Testis (tissue), 3 donors: Measurements from ENCODE around the gene MRPL2. TPM values are rescaled to one million over a fixed set of nuclear protein-coding genes. Genes with fewer than 3 reads are reported as not detected.

Experiments used
- DNase-seq: peaks from one replicate; pipeline ENCODE4 v3.0.0-alpha.2; 2019
- H3K27ac ChIP-seq, 2 donors: fragments of 200-600 bp; sonication (generic); one replicate each; pipeline ENCODE4 v1.5.1; 2019
- H3K27me3 ChIP-seq: fragments of 200-600 bp; sonication (generic); one replicate; pipeline ENCODE4 v1.5.1; 2019
- H3K36me3 ChIP-seq: fragments of 200-600 bp; sonication (generic); one replicate; pipeline ENCODE4 v1.5.1; 2017; ENCODE audit warnings: low read depth; ENCODE audit errors: missing control alignments
- H3K4me1 ChIP-seq: fragments of 200-600 bp; sonication (generic); one replicate; pipeline ENCODE4 v1.5.1; 2019
- H3K4me3 ChIP-seq, 2 donors: fragments of 200-600 bp; sonication (generic); one replicate each; pipeline ENCODE4 v1.5.1; 2017 to 2019
- H3K9me3 ChIP-seq: fragments of 200-600 bp; sonication (generic); one replicate; pipeline ENCODE4 v1.5.1; 2017
- POLR2A ChIP-seq: fragments of 450-650 bp; IDR thresholded peaks from one replicate; pipeline ENCODE4 v1.6.1; 2017; ENCODE audit warnings: antibody characterized with exemption, mild to moderate bottlenecking, moderate library complexity
- WGBS, 2 donors: methylation state at CpG; one replicate each; pipeline ENCODE4 v1.1.5; 2018; 5-methylcytosine and 5-hydroxymethylcytosine counted together
- intact Hi-C: fragments of 100-400 bp; cut with DNase I; formaldehyde crosslinking; loops from one replicate; pipeline ENCODE4 v1.15.1; 2023; ENCODE audit warnings: low total_unique reads
- polyA plus RNA-seq: library from polyadenylated mRNA; stranded (reverse); fragments of 350-450 nt; fragmentation: Illumina TruSeq; extraction: RNeasy Lipid Tissue Mini Kit (QIAGEN cat#74804); gene quantifications from one replicate; pipeline ENCODE4 v1.2.3, GENCODE V29; 2014; ENCODE audit warnings: low read depth, low replicate concordance; ENCODE audit not compliant: insufficient read depth
- total RNA-seq, 2 donors: library from RNA; depleted of rRNA; stranded (reverse); fragments of >200 nt; gene quantifications; one replicate each; pipeline ENCODE4 v1.2.3, GENCODE V29; 2016
- TF ChIP-seq, protein P1 (sequence below), 3 experiments: fragments of 450-650 bp in 2 of 3; fragments of 200-600 bp in 1 of 3; sonication (generic) in 1 of 3; IDR thresholded peaks; one replicate each; pipeline ENCODE4 v1.5.1; 2016 to 2019; ENCODE audit warnings: antibody characterized with exemption in 3 of 3, mild to moderate bottlenecking in 2 of 3, moderate library complexity in 1 of 3

MRPL2 gene
- total and polyA plus RNA-seq, 3 donors from 2014 or later: 37.2 to 72.8 (median 54.8) TPM

DNA sequence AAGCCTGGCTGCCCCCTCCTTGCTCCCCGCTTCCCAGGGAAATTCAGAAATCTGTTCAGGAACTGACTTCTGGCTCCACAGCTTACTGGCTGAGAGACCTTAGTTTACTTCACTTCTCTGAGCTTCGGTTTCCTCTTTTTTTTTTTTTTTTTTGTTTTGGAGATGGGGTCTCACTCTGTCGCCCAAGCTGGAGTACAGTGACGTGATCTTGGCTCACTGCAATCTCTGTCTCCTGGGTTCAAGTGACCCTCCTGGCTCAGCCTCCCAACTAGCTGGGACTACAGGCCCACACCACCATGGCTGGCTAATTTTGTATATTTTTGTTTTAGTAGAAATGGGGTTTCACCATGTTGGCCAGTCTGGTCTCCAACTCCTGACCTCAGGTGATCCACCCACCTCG lies 31.8 kb upstream of the MRPL2 start:
- Histone ChIP-seq H3K4me3 (no peak overlapping the region), H3K4me1 (peaks cover 25% of the 10 kb centered on the region), H3K36me3 (no peaks in the 10 kb centered on the region), H3K27me3 (no peaks in the 10 kb centered on the region), H3K9me3 (no peaks in the 10 kb centered on the region), H3K27ac (no peak overlapping the region)
- no peak for DNase-seq
- no peak for TF ChIP-seq POLR2A
- intact Hi-C loops: no loop called here
- WGBS, 2 donors: 74 to 84% methylated on average over 5 of the region's 5 CpGs

DNA sequence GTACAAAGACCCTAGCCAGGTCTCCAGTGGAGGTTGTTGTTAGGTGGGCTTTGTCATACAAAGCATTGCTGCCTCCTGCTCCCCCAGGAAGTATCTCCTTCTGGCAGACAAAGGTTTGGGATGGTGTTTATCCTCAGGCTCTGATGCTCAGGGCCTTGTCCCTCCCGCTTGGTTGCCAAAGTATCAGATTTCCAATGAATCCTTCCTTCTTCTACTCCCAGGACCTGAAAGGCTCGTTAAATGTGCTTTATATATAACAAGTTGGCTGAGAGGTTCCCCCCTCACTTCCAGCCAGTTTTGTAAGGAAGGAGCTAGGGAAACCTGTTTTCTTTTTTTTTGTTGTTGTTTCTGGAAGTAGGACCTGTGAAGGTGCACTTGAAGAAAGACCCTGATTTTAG lies 31.3 kb upstream of the MRPL2 start:
- H3K4me3 ChIP-seq: no peak overlapping the region
- intact Hi-C loops: no loop called here
- peak overlapping the region in 1 of 2 donors; percentile 35 for H3K27ac ChIP-seq
- H3K9me3 ChIP-seq: no peaks in the 10 kb centered on the region
- peaks cover 25% of the 10 kb centered on the region for H3K4me1 ChIP-seq
- TF ChIP-seq, protein P1, sequence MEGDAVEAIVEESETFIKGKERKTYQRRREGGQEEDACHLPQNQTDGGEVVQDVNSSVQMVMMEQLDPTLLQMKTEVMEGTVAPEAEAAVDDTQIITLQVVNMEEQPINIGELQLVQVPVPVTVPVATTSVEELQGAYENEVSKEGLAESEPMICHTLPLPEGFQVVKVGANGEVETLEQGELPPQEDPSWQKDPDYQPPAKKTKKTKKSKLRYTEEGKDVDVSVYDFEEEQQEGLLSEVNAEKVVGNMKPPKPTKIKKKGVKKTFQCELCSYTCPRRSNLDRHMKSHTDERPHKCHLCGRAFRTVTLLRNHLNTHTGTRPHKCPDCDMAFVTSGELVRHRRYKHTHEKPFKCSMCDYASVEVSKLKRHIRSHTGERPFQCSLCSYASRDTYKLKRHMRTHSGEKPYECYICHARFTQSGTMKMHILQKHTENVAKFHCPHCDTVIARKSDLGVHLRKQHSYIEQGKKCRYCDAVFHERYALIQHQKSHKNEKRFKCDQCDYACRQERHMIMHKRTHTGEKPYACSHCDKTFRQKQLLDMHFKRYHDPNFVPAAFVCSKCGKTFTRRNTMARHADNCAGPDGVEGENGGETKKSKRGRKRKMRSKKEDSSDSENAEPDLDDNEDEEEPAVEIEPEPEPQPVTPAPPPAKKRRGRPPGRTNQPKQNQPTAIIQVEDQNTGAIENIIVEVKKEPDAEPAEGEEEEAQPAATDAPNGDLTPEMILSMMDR (IDR thresholded peaks at IDR 0.05): no peak
- no peak for TF ChIP-seq POLR2A
- WGBS, 2 donors: 41 to 54% methylated on average over 2 of the region's 2 CpGs
- no peak for DNase-seq
- H3K36me3 ChIP-seq: no peaks in the 10 kb centered on the region
- no peaks in the 10 kb centered on the region for H3K27me3 ChIP-seq

DNA sequence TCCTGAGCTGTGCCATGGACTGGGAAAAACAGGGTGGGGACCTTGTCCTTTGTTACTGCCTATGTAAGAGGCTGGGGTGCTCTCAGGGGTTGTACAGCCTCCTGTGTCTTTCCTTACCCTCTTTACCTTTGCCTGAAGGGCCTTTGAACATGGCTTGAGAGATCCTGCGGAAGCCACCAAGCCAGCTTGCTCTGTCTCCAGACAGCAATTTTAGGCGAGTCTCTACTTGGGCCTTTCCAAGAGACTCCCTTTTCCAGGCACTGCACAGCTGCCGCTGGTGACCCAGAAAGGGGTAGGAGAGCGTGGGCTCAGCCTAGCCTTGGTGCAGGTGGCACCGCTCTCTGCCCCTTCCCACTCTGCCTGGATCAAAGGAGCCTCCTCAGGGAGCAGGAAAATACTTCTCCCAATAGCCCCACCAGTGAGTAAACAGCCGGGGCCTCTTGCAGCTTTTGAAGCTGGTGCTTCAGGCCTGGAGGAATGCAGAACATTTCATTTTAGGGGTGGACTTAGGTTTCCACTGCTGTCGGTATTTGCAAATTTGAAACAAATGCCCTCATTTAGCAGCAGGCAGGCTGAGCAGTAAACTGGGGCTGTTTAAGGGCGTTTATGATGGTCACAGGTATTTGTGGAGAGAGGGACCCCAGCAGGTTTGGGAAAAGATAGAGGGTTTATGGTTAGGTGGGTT lies 30.8 kb upstream of the MRPL2 start:
- no peaks in the 10 kb centered on the region for H3K36me3 ChIP-seq
- no peak overlapping the region for H3K4me3 ChIP-seq
- peaks cover 25% of the 10 kb centered on the region for H3K4me1 ChIP-seq
- no peak for TF ChIP-seq POLR2A
- TF ChIP-seq, protein P1 (IDR thresholded peaks at IDR 0.05): no peak
- H3K9me3 ChIP-seq: no peaks in the 10 kb centered on the region
- 54 to 65% methylated on average over 8 of the region's 8 CpGs for WGBS, 2 donors
- intact Hi-C loops: no loop called here
- DNase-seq: no peak
- peak overlapping the region in 1 of 2 donors; percentile 35 for H3K27ac ChIP-seq
- no peaks in the 10 kb centered on the region for H3K27me3 ChIP-seq

DNA sequence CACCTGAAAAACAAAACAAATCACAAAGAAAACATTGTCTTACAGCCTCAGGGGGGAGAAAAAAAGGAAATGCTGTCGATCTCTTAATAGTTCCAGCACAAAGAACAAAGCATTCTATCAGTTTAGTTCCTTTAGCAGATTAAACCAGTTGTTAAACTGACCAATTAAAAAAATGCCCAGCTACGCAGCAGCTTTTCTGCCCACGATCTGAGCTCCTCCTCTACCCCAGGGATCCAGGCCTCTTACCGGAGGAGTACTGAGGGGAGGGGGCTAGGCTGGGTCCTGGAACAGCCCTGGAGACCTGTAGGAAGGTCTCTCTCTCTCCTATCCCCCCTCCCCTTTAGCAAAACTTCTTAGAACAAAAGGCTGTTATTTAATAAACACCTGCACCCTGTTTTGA lies 30.2 kb upstream of the MRPL2 start:
- no peaks in the 10 kb centered on the region for H3K36me3 ChIP-seq
- intact Hi-C loops: no loop called here
- H3K4me3 ChIP-seq: no peak overlapping the region
- H3K27ac ChIP-seq: peak overlapping the region in 1 of 2 donors; percentile 35
- H3K27me3 ChIP-seq: no peaks in the 10 kb centered on the region
- TF ChIP-seq, protein P1 (IDR thresholded peaks at IDR 0.05): no peak
- no peak for TF ChIP-seq POLR2A
- peaks cover 25% of the 10 kb centered on the region for H3K4me1 ChIP-seq
- no peak for DNase-seq
- H3K9me3 ChIP-seq: no peaks in the 10 kb centered on the region
- 44 to 46% methylated on average over 4 of the region's 4 CpGs for WGBS, 2 donors

DNA sequence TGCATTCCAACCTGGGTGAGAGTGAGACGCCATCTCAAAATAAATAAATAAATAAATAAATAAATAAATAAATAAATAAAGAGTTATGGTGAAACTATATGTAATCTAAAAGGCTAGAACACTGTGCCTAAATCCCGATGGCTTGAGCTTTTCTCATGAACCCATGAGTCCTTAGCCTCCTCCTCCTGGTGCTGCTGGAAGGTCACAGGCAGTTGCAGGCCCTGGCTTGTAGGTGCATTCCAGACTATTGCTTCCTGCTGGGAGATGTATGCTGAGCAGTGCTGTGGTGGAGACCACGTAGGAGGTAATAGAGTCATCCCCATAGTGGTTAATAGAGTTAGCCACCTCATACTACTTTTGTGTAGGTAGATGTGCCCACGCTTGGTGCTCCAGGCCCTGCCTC lies 29.4 kb upstream of the MRPL2 start:
- Histone ChIP-seq H3K4me3 (no peak overlapping the region), H3K27me3 (no peaks in the 10 kb centered on the region), H3K4me1 (peaks cover 22% of the 10 kb centered on the region), H3K36me3 (no peaks in the 10 kb centered on the region), H3K9me3 (no peaks in the 10 kb centered on the region), H3K27ac (no peak overlapping the region)
- intact Hi-C loops: no loop called here
- DNase-seq: no peak
- WGBS, 2 donors: 86% methylated on average over 4 of the region's 4 CpGs
- TF ChIP-seq POLR2A: no peak
- TF ChIP-seq, protein P1 (IDR thresholded peaks at IDR 0.05): no peak
